Pulmonary artery endothelial cell (primary cell): ENCODE measurements around the gene SMC6. TPM values are rescaled to one million over a fixed set of nuclear protein-coding genes. Genes with fewer than 3 reads are reported as not detected.

ENCODE experiments used
- DNase-seq: peaks from one replicate; pipeline ENCODE4 v3.0.0-alpha.2; 2011; ENCODE audit warnings: low read depth, low spot score
- total RNA-seq: library from RNA; depleted of rRNA; stranded (reverse); fragments of >200 nt; gene quantifications from 2 replicates; pipeline ENCODE4 v1.2.3, GENCODE V29; 2014

SMC6 gene
- total RNA-seq, 1 donor from 2014 or later, result 36.2 TPM

DNA sequence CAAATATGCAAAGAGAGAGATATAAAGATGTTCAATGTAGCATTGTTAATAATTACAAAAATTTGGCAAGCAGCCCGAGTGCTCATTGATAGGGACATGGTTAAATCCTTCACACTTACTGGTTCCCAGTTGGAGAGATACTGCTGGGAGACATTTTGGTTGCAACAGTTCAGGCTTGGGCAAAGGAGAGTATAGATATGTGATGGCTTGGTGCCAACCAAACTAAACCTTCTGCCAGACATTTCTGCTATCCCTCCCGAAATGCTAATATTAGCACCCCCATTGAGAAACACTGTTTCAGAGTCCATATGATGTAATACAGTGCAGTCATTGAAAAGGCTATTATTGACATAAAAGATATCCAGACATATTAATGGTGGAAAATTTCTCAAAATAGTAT, 11.8 kb upstream of the SMC6 start:
- DNase-seq, result no peak

DNA sequence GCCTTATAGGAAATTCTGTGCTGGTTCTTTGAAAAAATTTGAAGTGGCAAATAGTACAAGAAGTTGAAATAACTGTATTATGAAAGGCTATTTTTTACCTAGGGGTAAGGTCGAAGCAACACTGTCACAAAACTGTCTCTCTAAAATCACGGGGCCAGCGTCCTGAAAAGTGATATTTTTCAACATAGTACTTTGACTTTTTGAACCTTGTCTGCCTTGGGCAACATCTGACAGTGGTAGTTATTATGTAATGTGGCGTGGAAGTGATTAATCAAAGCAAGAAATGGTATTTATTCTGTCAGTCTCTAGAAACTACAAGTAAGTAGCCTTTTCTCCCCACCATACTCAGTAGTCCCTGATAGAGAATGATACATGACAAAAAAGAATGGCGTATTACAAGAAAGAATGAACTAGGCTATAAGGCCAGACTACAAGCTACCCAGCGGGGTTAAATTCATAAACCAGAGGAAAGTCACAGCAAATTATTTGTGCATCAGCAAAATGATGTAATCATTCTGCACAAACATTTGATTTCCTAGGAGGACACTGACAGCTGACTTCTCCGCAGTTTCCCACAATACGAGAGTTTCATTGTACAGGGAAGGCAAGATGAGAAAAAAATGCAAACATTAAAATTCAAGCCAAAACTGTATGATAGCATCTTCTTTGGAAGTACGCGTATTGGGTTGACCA, 10.2 kb upstream of the SMC6 start:
- DNase-seq, result no peak

- DNase-seq, result no peak
These were observed 8.8 kb upstream of the SMC6 start for GRCh38 chr2:17762451-17762850.

- DNase-seq, result no peak
These were observed 6.2 kb upstream of the SMC6 start for GRCh38 chr2:17759805-17760204.

GRCh38 chr2:17758118-17758517, 4.5 kb upstream of the SMC6 start:
- no peak for DNase-seq

DNA sequence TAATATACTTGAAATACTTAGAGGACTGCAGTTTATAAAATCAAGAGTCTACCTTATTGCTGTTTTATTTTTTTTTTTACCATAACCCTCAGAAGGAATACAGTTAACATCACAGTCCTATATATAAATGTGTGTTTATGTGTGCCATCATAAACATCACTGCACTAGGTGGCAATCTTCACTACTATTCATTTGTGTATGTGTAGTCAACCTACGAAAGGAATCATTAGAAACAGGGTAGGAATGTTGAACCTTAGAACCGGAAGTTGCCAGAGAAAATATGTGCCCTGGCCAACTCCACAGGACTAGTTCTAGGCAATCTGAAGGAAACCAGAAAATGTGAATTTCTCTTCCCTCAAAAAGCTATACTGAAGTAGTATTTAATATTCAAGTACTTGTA, 3.7 kb upstream of the SMC6 start:
- DNase-seq, result peak; percentile 70

DNA sequence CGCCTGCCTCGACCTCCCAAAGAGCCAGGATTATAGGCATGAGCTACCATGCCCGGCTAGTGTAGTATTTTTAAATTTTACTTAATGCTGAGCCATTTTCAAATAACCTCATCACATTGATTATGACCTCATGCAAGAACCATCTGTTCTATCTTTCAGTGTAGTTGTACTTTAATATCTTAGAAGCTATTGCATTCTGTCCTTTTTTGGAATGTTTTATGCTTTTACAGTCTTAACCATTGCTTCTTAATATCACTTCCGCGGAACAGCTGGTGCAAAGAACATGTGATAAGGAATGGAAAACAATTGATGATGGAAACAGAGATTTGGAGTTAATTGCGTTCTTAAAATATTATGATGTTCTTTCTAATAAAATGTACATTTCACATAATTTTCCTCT, 3.1 kb upstream of the SMC6 start:
- DNase-seq, result no peak

- no peak for DNase-seq
These were observed 1.3 kb upstream of the SMC6 start for GRCh38 chr2:17754773-17755425.

DNA sequence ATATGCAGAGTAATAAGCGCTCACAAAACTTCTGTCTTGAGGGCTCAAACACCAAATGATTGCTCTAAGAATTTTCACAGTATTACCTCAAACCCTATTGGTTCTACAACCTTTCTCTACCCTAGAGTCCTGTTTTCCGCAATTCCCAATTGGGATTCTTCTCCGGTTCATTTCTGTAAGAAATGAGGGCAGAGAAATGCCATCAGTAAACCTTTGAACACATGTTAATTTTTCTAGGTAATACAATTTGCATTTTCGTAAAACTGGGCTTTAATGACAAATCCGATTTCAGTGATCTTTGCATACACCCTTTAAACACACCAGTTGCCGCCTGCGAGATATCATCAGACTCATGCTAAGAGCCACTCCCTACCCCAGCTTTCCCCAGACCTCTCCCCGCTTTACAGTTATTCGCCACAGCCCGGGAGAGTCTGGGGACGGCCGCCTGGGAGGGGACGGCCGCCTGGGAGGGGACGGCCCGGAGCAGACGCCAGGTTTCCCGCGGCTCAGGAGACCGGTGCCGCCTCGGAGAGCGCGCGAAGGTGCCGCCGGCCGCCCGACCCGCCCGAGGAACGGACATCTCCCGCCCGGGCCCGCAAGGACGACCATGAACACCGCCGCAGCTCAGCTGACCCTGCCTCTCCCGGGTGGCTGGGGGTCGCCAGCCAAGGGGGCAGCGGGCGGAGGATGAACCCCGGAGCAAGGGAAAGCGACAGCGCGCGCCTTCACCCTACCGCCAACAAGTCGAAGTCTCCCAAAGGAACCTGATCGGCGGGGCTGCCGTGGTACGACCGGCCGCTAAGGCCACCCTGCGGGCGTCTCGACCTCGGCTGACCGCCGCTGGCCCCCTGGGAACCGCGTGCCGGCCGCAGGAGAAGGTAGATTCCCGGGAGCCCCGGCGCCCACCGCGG, 463 bp downstream of the SMC6 start:
- no peak for DNase-seq

- DNase-seq, result no peak
These were observed 1.4 kb downstream of the SMC6 start for GRCh38 chr2:17752246-17752645.

- DNase-seq, result no peak
These were observed 3.7 kb downstream of the SMC6 start for GRCh38 chr2:17749753-17750438.

DNA sequence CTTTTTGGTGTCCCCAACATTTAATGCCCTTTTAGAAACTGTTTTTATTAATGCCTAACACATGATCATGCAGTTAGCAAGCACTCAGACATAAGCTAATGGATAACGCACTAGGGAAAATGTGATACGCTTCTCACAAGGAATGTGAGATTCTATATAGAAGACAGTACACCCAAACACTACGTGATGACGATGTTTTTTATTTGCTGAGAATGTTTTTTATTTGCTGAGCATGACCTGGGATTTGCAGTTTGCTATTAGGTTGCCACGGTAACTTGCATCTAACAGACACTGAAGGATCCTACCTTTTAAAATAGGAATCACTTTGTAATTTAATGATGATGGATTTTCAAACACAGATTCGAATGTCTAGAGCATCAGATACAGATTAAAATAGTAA, 4.9 kb downstream of the SMC6 start:
- DNase-seq, result no peak

GRCh38 chr2:17747684-17748452, 5.7 kb downstream of the SMC6 start:
- DNase-seq, result no peak

- DNase-seq, result no peak
These were observed 13.4 kb downstream of the SMC6 start for GRCh38 chr2:17740203-17740602.

- peak; percentile 79 for DNase-seq
These were observed 16.6 kb downstream of the SMC6 start for GRCh38 chr2:17736989-17737388.

DNA sequence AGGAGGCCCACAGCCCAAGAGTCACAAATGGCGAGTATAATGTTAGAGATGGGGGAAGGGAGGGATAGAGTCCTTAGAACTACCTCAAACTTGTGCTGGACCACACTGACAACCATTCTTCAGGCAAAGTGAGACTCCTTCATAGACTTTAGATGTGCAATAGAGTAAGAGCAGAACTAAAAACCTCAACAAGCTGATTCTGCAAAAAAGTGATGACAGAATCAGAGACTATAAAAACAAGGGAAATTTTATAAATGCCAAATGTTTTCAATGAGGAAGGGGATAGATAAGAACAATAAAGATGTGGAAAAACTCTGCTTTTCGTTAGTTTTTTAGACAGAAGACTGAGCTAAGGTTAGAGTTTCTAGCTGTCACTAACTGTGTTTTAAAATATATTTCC, 17.7 kb downstream of the SMC6 start:
- DNase-seq, result no peak

DNA sequence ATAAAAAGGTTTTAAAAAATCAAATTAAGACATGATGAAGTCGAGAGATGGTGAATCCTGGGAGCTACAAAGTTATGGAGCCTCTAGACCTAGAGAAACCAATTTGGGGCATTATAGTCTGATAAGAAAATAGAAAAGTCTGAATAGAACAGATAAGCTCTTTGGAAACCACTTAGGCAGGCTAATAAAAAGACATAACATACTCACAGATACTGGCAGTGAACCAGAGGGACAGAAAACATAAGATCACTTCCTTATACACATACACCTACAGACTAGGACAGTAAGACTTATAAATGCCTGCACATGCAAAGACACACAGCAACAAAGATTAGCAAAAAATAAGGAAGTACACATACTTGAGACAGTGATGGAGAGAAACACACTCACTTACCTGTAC, 20.0 kb downstream of the SMC6 start:
- DNase-seq, result no peak

DNA sequence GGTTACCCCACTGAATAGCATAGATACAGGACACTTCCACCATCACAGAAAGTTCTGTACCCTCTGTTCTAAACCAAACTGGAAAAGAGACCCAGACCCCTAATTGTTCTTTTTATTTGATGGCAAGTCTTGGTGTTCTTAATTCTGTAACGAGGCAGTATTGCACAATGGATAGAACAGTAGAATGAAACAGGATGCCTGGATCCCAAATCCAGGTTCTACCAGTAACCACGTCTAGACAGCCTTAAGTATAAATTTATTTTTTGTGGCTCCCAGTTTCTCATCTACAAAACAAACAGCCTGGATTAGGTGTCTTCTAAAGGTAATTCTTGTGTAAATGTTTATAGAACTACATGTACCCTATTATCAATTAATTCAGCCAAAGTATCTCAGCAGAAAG, 23.7 kb downstream of the SMC6 start:
- no peak for DNase-seq

GRCh38 chr2:17728210-17728609, 25.4 kb downstream of the SMC6 start:
- no peak for DNase-seq

DNA sequence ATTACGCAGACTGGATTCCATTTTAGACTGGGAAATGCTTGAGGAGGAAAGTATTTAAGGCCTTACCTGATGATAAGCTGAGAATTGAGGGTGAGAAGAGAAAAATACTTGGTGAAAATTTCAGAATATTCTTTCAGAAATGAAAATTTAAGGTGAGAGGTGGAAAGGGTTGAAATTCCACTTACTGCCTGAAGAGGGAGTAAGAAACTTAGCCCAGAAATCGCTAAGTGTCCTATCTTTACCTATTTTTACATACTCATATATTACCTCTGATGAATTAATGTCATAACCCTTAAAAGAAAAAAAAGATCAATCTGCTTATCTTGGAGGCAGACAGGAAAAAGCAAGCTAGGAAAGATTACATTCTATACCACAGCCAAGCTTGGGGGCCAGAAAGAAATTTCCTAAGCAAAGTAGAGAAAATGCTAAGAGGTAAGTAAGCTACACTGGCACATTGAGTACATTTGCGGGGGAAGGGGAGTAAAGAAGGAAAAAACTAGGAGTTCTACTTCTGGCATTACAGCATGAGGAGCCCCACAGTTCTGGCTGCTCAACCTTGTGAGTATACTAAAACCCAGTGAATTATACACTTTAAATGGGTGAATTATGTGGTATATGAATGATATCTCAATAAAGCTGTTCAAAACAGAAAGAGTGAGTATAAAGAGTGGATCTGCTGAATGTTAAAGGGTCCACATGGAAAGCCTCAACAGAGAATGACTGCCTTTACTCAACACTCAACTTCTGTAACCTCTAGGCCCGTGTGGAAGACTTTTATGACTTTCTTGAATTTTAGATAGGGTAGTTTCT, 33.8 kb downstream of the SMC6 start:
- DNase-seq, result no peak
